ENCODE data around the gene TRIM65. TPM values are rescaled to one million over a fixed set of nuclear protein-coding genes. Genes with fewer than 3 reads are reported as not detected.

The TRIM65 gene
- total RNA-seq, 2 experiments from 2014 or later = 39.4 to 39.5 TPM

Other genes with a start within 250 kb of the TRIM65 start
- gene RECQL5, start 229.8 kb downstream of the TRIM65 start, total RNA-seq = 10 to 100 TPM; 27.6 to 29.5 TPM
- gene SAP30BP, start 229.6 kb downstream of the TRIM65 start, total RNA-seq = 100 to 1,000 TPM in 1 of 2 experiments, 10 to 100 TPM in 1; 98.1 to 103 TPM
- 1 to 10 TPM; 1.5 to 1.9 TPM for gene ITGB4, start 175.5 kb downstream of the TRIM65 start, total RNA-seq
- 10 to 100 TPM; 42.2 to 44.3 TPM for gene GALK1, start 131.8 kb downstream of the TRIM65 start, total RNA-seq
- 10 to 100 TPM; 25.3 to 29.1 TPM for gene UNK, start 112.1 kb downstream of the TRIM65 start, total RNA-seq
- gene UNC13D, start 52.5 kb downstream of the TRIM65 start, total RNA-seq = 100 to 1,000 TPM; 162 to 165 TPM
- gene WBP2, start 41.6 kb downstream of the TRIM65 start, total RNA-seq = 10 to 100 TPM; 47.8 to 52.9 TPM
- gene TRIM47, start 18.4 kb downstream of the TRIM65 start, total RNA-seq = 10 to 100 TPM; 15.6 to 17.5 TPM
- gene MRPL38, start 7.9 kb upstream of the TRIM65 start, total RNA-seq = 100 to 1,000 TPM; 162 to 166 TPM
- gene FBF1, start 44.1 kb upstream of the TRIM65 start, total RNA-seq = 10 to 100 TPM; 21.9 to 23.6 TPM
- 10 to 100 TPM; 28.4 to 33.7 TPM for gene ACOX1, start 82.2 kb upstream of the TRIM65 start, total RNA-seq
- 10 to 100 TPM; 15.0 to 15.8 TPM for gene TEN1, start 82.3 kb upstream of the TRIM65 start, total RNA-seq
- gene CDK3, start 103.9 kb upstream of the TRIM65 start, total RNA-seq = 1 to 10 TPM; 4.1 to 5.1 TPM
- gene EVPL, start 130.4 kb upstream of the TRIM65 start, total RNA-seq = under 1 TPM; 0.10 to 0.21 TPM
- gene SRP68, start 175.6 kb upstream of the TRIM65 start, total RNA-seq = 100 to 1,000 TPM; 130 to 132 TPM
- 1 to 10 TPM; 2.2 to 3.1 TPM for gene GALR2, start 177.8 kb upstream of the TRIM65 start, total RNA-seq
- 1 to 10 TPM; 2.6 to 3.0 TPM for gene ZACN, start 182.2 kb upstream of the TRIM65 start, total RNA-seq
- gene EXOC7, start 206.8 kb upstream of the TRIM65 start, total RNA-seq = 10 to 100 TPM; 84.6 to 87.0 TPM
- gene FOXJ1, start 244.3 kb upstream of the TRIM65 start, total RNA-seq = 1 to 10 TPM in 1 of 2 experiments, under 1 TPM in 1; 0.99 to 1.4 TPM

All from activated CD8-positive, alpha-beta memory T cell treated with anti-CD3 and anti-CD28 coated beads for 36 hours (primary cell).